Gastrocnemius medialis (tissue), 4 donors: ENCODE measurements around the gene CCDC158.

Experiments used
- POLR2A ChIP-seq, 2 donors: fragments of 450-650 bp; IDR thresholded peaks; one replicate each; pipeline ENCODE4 v1.6.1; 2017; ENCODE audit warnings: antibody characterized with exemption in 2 of 2, mild to moderate bottlenecking in 2 of 2, moderate library complexity in 2 of 2
- TF ChIP-seq, protein P1 (sequence below), 5 experiments: fragments of 450-650 bp in 3 of 5; fragments of 200-600 bp in 2 of 5; sonication (generic) in 2 of 5; IDR thresholded peaks in 4 of 5; conservative IDR thresholded peaks in 1 of 5; 1 replicate in 4 of 5; 2 replicates in 1 of 5; pipeline ENCODE4 v1.5.1; 2016 to 2019; ENCODE audit warnings: antibody characterized with exemption in 5 of 5, mild to moderate bottlenecking in 3 of 5, moderate library complexity in 3 of 5

DNA sequence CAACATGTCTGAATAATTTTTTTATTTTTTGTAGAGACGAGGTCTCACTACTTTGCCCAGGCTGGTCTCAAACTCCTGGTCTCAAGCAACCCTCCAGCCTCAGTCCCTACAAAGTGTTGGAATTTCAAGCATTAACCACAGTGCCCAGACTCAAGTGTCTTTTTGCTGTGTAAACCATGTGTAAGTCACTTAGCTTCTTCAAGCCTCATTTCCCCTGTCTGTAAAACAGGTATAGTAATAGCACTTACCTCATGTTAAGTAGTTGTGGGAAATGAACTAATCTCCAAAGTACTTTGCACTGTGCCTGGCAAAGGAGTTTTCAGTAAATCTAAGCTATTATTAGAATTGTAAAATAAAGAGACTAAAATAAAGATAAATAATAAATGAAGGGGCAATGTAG, 78.8 kb downstream of the CCDC158 start:
- no peak for TF ChIP-seq POLR2A (IDR thresholded peaks at IDR 0.05)
- TF ChIP-seq, protein P1, sequence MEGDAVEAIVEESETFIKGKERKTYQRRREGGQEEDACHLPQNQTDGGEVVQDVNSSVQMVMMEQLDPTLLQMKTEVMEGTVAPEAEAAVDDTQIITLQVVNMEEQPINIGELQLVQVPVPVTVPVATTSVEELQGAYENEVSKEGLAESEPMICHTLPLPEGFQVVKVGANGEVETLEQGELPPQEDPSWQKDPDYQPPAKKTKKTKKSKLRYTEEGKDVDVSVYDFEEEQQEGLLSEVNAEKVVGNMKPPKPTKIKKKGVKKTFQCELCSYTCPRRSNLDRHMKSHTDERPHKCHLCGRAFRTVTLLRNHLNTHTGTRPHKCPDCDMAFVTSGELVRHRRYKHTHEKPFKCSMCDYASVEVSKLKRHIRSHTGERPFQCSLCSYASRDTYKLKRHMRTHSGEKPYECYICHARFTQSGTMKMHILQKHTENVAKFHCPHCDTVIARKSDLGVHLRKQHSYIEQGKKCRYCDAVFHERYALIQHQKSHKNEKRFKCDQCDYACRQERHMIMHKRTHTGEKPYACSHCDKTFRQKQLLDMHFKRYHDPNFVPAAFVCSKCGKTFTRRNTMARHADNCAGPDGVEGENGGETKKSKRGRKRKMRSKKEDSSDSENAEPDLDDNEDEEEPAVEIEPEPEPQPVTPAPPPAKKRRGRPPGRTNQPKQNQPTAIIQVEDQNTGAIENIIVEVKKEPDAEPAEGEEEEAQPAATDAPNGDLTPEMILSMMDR (IDR thresholded peaks at IDR 0.05 in 4 of 5, conservative IDR thresholded peaks at IDR 0.05 in 1 of 5) = no peak
